Sigmoid colon (tissue), 4 donors: ENCODE data around the gene XAGE1B.
"Not testable (repeated sequence)": the region's sequence is repeated elsewhere in the genome, so short reads cannot be mapped to it uniquely, and the experiment has no call there.

Source experiments
- EP300 ChIP-seq, 4 donors: sonication (generic); formaldehyde crosslinking; IDR thresholded peaks; one replicate each; pipeline ENCODE4 v1.6.1; 2017; ENCODE audit warnings: antibody characterized with exemption in 4 of 4
- POLR2AphosphoS5 ChIP-seq, 4 donors: sonication (generic); formaldehyde crosslinking; IDR thresholded peaks; one replicate each; pipeline ENCODE4 v1.6.1; 2017; ENCODE audit warnings: antibody characterized with exemption in 4 of 4
- TF ChIP-seq, protein P1 (sequence below), 4 experiments: fragments of 450-650 bp in 3 of 4; fragments of 200-600 bp in 1 of 4; IDR thresholded peaks; one replicate each; pipeline ENCODE4 v1.5.1; 2016 to 2019; ENCODE audit warnings: antibody characterized with exemption in 4 of 4, mild to moderate bottlenecking in 3 of 4, moderate library complexity in 2 of 4

DNA sequence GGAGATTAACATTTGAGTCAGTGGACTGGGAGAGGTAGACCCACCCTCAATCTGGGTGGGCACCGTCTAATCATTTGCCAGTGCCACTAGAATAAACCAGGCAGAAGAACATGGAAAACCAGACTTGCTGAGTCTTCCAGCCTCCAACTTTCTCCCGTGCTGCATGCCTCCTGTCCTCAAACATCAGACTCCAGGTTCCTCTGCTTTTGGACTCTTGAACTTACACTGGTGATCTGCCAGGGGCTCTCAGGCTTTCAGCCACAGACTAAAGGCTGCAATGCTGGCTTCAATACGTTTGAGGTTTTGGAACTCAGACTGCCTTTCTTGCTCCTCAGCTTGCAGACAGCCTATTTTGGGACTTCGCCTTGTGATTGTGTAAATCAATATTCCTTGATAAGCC lies 24.2 kb upstream of the XAGE1B start:
- TF ChIP-seq, protein P1, sequence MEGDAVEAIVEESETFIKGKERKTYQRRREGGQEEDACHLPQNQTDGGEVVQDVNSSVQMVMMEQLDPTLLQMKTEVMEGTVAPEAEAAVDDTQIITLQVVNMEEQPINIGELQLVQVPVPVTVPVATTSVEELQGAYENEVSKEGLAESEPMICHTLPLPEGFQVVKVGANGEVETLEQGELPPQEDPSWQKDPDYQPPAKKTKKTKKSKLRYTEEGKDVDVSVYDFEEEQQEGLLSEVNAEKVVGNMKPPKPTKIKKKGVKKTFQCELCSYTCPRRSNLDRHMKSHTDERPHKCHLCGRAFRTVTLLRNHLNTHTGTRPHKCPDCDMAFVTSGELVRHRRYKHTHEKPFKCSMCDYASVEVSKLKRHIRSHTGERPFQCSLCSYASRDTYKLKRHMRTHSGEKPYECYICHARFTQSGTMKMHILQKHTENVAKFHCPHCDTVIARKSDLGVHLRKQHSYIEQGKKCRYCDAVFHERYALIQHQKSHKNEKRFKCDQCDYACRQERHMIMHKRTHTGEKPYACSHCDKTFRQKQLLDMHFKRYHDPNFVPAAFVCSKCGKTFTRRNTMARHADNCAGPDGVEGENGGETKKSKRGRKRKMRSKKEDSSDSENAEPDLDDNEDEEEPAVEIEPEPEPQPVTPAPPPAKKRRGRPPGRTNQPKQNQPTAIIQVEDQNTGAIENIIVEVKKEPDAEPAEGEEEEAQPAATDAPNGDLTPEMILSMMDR (IDR thresholded peaks at IDR 0.05): not testable (repeated sequence)
- TF ChIP-seq POLR2AphosphoS5, EP300 (IDR thresholded peaks at IDR 0.05): not testable (repeated sequence)
